ENCODE measurements around the gene CRB3.
"Not testable (repeated sequence)": the region's sequence is repeated elsewhere in the genome, so short reads cannot be mapped to it uniquely, and the experiment has no call there.

Gene CRB3, protein sequence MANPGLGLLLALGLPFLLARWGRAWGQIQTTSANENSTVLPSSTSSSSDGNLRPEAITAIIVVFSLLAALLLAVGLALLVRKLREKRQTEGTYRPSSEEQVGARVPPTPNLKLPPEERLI

DNA sequence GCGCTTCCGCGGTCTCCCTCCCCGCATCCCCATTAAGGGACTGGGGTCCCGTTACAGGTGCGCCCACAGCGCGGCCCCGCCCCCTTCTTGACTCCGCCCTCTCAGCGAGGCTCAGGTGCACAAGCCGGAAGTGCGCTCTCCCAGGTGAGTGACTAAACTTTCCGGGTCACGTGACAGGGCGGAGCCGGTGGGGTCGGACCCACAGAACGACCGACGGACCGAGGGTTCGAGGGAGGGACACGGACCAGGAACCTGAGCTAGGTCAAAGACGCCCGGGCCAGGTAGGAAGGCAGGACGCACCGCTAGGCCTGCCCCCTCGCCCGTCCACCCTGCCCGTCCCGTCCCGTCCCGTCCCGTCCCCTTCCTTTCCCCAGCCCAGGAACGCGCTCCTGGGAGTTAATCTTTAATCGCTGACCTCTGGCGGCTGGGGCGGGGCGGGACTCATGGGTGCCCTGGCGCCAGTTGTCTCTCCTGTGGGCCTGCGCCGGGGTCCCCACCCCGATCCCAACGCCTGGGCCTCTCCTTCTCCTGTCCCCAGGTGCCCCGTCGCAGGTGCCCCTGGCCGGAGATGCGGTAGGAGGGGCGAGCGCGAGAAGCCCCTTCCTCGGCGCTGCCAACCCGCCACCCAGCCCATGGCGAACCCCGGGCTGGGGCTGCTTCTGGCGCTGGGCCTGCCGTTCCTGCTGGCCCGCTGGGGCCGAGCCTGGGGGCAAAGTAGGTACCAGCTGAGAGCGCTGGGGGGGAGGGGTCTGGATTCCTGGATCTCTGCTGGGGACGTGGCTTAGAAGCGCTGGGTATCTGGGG, at the start of gene CRB3:
CRB3 (plus strand) TSS at position 202 of the 804 bp plus-strand sequence; CDS start at position 633, 431 bp downstream.
- intact Hi-C loops (cut with DNase I), result no loop called here
- DNase-seq, result no peak

DNA sequence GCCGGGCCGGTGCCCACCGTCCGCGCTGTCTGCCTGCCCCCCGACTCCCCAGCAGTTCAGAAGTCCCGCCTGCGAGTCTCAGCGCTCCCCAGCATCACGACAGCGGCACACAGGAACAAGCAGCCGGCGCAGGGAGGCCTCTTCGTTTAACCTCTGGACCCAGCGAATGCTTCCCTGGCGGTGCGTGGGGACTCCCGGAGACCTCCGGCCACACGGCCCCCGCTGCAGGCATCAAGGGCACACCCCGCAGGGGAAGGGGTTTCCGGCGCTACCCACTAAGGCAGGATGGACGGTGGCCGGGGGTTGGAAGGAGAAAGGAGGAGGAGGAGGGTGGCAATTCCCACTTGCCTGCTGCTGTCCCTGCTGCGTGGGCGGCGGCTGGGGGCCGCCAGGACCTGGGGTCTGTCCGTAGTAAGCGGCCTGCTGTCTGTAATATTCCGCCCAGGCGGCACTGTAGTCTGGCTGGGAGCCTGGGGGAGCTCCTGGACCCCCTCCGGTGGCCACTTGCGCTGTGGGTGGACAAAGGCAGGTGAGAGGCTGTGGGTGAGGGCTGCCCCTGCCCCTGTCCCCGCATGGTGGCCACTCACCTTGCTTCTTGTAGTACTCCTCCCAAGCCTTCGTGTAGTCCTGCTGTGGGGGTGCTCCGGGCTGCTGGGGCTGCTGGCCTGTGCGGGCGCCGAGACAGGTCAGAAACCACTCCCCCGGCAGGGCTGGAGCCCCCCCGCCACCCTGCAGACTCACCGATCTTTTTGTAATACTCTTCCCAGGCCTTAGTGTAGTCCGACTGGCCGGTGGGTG, 49.1 kb upstream of the CRB3 start:
- intact Hi-C loops (cut with DNase I), result loop anchor here (10.0 kb wide), 1 partner anchor 80 kb away; no protein-coding TSS in a partner anchor
- DNase-seq, result peak in 1 of 10 donors; percentile 67

DNA sequence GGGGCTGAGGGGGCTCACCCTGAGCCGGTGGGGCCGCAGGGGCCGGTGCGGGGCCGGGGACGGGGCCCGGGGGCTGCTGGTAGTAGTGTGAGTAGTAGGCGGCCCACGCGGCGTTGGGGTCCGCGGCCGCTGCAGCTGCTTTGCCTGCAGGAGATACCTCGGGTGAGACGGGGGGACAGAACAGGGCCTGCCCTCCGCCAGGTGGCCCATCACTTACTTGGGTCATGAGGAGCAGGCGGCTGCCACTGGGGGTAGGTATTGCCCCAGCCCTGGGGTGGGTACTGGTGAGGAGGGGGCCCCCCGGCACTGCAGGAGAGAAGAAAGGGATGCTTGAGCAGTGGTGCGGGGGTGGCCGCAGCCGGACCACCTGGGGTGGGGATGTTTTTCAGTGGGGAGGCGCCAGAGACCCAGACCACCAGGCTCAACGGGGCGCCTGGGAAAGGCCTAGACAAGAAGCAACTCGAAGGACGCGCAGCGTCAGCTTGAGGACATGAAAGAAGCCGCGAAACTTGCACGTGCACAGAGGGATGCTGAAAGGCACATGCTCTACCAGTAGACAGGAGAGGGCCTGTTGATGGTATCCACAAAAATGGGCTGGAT, 48.4 kb upstream of the CRB3 start:
- peak in 1 of 10 donors; percentile 68 for DNase-seq
- intact Hi-C loops (cut with DNase I), result loop anchor here (10.0 kb wide), 1 partner anchor 79 kb away; no protein-coding TSS in a partner anchor

DNA sequence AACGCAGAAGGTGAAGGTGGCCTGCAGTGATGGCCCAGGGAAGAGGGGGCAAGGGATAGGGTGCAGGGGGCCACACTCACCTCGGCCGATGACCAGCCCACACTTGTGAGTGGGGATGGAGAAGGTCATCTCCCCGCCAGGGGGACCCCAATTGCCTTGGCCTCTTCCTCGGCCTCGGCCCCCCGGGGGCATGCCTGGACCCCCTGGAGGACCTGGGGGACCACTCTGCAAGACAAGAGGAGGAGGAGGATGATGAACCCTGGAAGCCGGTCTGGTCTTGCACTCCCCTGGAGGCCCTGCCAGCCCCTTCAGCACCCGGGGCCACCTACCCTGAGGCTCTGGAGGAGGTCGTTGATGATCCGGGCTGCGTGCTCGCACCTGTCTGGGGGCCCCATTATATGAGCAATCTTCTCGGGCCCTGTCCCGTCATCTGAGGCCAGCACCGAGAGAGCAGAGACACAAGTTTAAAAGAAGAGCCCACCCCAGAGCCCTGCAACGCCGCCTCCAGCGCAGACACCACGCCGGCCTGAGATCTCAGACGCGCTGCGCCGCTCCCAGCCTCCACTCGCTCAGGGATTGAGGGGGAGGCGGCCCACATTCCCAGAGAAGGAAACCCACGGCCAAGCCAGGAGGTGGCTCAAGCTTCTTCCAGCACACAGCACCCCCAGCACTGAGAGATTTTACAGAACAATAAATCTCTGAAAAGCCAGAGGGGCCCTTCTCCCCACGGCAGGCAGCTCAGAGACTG, 47.2 kb upstream of the CRB3 start:
- intact Hi-C loops (cut with DNase I), result loop anchor here (10.0 kb wide), 1 partner anchor 78 kb away; no protein-coding TSS in a partner anchor
- DNase-seq, result peak in 3 of 10 donors; percentile 44 to 92 (median 85)

DNA sequence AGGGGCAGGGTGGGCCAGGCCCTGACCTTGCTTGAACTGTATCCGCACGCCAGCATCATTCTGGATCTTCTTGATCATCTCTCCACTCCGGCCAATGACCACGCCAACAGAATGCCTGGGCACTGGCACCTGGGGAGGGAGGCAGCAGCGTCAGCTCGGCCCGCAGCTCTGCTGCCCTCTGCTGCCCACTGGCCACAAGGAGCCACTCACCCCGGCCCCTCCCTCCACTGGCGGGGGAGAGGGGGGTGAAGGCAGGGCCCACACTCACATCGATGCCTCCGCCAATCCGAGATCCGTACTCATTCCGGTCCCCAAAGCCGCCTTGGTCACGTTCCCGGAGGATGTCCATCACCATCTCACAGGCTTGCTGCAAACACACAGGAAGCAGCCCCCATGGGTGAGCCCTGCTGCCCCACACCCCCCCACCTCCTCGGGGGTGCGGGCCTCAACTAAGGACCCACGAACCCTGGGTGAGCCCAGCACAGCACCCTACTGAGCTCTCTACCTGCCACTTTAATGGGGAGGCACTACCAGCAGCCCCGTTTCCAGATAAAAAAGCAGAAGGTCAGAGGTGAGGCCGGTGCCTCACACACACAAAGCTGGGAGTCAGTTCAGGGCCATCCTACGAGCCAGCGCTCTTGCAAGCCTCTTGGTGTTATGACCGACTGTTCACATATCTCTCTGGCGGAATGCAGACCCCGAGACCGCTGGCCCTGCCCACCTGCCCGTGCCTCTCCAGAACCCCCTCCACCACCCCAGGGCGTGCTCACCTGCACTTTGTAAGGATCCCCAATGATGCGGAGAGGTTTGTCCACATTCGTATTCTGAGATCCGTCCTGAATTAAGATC, 46.1 kb upstream of the CRB3 start:
- intact Hi-C loops (cut with DNase I), result loop anchor here (10.0 kb wide), 1 partner anchor 77 kb away; no protein-coding TSS in a partner anchor
- peak in 9 of 10 donors; percentile 33 to 95 (median 61) for DNase-seq

DNA sequence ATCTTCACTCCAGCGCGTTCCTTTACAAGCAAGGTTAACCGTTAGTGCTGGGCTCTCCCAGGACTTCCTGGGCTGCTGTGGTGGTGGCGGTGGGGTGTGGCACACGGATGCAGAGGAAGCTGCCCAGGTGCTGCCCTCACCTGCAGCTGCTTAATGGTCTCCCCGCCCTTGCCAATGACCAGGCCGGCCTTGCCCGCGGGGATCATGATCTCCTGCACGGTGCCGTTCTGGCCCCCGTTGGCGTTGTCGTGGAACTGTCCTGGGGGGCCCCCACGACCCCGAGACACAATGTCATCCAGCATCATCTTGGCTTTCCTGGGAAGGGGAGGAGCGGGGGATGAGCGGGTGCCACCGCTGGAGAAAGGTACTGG, 45.5 kb upstream of the CRB3 start:
- no peak for DNase-seq
- intact Hi-C loops (cut with DNase I), result loop anchor here (10.0 kb wide), 1 partner anchor 76 kb away; no protein-coding TSS in a partner anchor

DNA sequence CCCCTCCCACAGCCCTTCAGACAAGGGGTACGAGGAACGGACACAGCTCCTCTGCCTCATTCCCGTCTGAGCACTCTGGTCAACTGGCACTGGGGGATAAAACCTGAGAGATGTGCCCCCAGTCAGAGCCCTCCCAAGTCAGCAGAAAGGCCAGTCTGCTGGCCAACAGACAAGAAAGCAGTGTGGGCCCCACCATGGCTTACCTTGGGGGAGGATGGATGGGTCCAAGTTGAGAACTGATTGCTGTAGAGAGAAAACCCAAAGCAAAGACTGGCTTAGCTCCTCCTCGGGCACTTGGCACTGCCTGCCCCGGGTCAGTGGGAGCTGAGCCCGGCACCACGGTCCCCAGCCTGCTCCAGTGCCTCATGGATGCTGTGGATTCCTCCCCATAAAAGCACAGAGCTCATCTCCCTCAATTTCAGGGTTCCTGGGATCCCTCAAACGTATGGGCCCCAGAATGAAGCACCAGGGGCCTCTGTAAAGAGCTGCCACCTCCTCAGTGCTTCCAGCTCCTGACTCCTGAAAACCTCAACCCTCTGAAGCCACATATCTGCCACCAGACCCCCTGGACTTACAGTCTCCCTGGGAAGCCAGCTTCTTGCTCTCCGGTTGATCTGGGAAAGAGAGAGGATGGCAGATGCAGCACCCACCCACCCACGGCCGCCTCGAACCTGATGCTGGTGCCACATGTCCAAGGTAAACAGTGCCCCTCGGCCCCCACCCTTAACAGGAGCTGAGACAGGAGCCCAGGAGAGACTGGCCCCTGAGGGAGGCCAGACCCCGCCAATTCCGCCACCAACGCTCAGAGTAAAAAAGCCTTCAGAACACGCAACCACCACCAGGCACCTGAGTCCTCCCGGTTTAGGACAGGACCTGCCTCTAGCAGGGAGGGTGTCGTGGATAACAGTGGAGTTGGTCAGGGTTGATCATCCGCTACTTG, 42.7 kb upstream of the CRB3 start:
- intact Hi-C loops (cut with DNase I), result no loop called here

DNA sequence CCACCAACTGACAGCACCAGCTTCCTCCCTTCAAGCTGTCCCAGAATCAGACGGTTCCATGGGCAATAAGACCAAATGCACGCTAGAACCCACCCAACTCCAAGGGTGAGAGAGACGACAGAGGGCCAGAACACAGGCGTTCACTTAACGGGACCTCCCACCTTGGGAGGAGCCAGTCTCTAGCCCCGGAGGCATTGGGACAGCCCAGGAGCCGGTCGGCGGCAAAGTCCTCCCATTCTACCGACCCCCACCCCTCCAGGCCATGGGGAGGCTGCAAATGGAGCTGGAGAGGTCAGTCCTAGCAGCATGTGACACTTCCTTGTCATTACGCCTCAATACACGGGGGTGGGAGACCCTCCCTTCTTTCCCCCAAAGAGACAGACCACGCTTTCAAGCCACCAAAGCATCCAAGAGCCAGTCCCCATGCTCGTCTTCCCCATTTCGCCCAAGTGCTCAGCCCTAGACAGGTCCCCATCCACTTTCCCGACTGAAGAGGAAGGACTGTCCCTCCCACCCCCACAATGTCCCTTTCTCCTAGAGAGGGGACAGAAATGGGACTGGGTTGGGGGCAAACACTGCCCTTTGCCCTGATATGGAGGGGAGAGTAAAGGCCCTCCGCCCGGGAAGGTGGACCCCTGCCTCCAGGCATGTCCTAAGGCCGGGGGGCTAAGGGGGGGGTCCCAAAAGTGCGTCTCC, 40.4 kb upstream of the CRB3 start:
- intact Hi-C loops (cut with DNase I), result loop anchor here (2.0 kb wide), 1 partner anchor 31 kb away; the partner anchor contains the start of gene GTF2F1
- DNase-seq, result no peak

More for the DNA sequence above, 42.7 kb upstream of the CRB3 start:
- peak in 2 of 10 donors; percentile 56 to 79 for DNase-seq

DNA sequence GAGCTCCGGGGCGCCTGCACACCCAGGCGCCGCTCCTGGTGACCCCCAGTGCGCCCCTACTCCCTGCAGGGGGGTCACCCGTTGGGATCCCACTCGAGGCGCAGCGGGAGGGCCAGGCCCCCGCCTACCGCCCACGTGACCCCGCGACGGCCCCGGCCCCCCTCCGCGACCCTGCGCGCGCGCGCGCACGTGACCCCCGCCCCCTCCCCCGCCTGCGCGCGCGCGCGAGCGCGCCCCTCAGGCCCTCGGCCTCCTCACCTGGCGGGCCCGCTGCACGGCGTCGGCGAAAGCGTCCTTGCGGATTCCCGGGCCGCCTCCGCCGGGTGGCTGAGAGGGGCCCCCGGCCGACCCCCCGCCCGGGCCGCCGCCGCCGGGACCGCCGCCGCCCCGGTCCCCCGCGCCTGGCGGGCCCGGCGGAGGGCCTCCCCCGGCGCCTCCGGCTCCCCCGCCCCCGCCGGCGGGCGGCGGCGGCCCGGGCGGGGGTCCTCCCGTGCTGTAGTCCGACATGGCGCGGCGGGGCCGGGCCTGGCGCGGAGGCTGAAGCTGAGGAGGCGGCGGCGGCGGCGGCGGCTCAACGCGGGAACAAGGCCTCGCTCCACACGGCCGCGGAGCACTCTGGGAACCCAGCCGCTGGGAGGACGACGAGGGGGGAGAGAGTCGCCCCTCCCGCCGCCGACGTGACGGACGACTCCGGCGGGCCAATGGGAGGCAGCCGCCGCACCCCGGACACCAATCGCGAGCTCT, 39.7 kb upstream of the CRB3 start, which contains the start of gene KHSRP:
KHSRP (minus strand) TSS at position 617 of the 744 bp plus-strand sequence; CDS start at position 507, 110 bp downstream.
- DNase-seq, result peak in 3 of 10 donors; percentile 77 to 99 (median 98)
- intact Hi-C loops (cut with DNase I), result loop anchor here (2.0 kb wide), 1 partner anchor 32 kb away; the partner anchor contains the start of gene GTF2F1

DNA sequence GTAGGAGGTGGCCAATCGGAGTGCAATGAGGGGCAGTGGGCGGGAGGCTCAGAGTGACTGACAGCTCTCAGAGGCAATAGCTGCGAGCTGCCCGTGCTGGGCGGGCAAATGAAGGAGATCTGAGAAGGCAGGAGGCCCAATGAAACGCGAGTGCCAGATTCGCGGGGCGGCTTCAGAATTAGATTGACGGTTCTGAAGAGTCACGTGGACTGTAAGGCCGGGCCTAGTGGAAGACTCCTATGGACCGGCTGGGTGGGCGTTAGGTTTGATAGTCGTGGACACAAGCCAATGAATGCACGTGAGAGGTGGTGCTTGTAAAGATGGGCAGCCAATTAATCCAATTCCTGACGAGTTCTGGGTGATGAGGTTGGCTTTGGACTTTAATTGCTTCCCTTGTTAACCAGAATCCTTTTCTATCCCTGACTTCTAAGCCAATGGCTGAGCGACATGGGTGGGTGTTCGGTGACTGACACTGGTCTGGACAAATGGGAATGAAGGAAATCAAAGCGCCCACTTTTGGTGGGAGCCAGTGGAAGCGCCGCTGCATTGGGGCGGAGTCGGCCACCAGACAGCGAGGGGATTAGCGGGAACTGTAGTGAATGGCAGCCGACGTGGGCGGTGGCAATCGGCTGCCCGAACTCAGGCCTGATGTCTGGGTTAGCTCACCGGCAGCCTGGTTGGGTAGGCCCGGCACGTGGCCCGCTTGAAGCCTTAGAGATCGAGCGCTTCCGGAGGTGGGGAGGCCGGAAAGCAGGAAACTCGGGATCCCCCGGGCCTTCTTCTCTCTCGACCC, 38.9 kb upstream of the CRB3 start:
- intact Hi-C loops (cut with DNase I), result loop anchor here (2.0 kb wide), 1 partner anchor 32 kb away; the partner anchor contains the start of gene GTF2F1
- DNase-seq, result peak; percentile 90 to 100 (median 99)

DNA sequence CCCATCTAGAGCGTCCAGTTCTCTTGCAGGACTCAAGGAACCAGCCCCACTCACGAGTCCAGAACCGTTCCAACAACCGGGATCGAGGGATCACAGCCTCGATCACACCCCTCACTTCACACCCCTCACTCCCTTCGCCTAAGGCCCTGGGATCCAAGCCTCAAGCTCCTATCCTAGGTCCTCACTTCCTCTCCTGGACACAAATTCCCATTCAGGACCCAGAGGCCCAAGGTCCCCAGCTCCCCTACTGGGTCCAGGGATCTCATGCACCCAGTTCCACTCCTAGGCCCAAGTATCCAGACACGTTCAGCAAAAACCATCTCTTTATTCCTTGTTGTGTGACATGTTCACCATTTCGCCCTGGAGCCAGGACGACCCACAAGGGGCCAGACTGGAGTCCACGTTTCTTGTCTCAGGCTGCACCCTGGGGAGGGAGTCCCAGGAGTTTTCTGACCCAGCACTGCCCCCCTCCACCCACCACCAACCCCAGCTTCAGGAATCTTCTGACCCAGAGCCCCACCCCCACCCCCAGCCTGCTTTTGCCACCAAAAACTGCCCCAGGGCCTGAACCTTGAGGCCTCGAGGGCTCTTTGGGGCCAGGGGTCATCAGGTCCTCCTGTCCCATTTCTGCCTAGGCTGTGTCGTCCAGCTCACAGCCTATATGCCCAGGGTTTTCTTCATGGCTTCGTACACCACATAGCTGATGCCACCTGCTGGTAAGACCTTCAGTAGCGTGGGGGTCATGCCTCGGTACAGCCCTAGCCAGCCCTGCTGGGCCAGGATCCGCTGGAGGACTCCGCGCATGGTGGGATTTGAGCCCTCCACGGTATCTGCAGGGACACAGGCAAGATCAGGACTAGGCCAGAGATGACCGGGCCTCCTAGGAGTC, 38.1 kb upstream of the CRB3 start:
- peak in 1 of 10 donors; percentile 58 for DNase-seq
- intact Hi-C loops (cut with DNase I), result loop anchor here (2.0 kb wide), 1 partner anchor 33 kb away; the partner anchor contains the start of gene GTF2F1

DNA sequence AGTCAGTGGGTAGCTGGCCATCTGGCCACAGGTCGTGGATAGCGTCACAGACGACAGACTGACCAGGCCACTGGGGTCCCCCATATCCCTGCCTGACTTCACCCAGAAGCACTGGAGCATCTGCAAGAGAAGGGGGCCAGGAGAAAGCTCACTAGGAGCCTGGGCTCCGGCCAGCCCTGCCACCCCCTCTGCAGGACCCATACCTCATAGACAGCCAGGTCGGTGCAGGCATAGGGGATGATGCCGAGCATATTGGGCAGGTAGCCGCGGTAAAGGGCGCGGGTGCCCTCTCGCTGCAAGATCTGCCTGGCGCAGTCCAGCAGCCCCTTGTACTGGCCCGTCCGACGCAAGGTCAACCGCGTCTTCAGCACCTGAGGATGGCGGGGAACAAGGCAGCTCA, 36.9 kb upstream of the CRB3 start:
- peak in 1 of 10 donors; percentile 61 for DNase-seq
- intact Hi-C loops (cut with DNase I), result no loop called here

DNA sequence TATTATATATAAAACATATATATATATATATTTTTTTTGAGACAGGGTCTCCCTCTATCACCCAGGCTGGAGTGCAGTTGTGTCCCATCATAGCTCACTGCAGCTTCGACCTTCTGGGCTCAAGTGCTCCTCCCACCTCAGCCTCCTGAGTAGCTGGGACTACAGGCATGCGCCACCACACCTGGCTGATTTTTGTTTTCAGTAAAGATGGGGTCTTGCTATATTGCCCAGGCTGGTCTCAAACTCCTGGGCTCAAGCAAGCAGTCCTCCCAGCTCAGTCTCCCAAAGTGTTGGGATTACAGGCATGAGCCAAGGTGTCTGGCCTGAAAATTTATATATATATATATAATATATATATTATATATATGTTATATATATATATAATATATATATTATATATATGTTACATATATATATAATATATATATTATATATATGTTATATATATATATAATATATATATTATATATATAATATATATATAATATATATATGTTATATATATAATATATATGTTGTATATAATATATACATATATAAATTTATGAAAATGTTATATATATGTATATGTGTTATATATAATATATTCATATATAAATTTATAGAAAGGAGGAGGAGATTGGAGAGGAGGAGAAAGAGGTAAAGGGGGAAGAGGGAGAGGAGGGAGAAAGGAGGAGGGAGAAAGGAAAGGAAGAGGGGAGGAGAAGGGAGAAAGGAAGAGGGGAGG, 35.2 kb upstream of the CRB3 start:
- intact Hi-C loops (cut with DNase I), result not testable (repeated sequence)
- peak in 1 of 10 donors; percentile 10 for DNase-seq

Measured in posterior cingulate gyrus (tissue), 11 donors.